ENCODE results near the gene EEF1AKMT2. TPM values are rescaled to one million over a fixed set of nuclear protein-coding genes. Genes with fewer than 3 reads are reported as not detected.

The EEF1AKMT2 gene
- total and polyA plus RNA-seq, 9 of the 15 experiments (the other 6 are each of a cell fraction or from before 2014, with no cell fraction given) = 9.3 to 34.3 (median 23.7) TPM

DNA sequence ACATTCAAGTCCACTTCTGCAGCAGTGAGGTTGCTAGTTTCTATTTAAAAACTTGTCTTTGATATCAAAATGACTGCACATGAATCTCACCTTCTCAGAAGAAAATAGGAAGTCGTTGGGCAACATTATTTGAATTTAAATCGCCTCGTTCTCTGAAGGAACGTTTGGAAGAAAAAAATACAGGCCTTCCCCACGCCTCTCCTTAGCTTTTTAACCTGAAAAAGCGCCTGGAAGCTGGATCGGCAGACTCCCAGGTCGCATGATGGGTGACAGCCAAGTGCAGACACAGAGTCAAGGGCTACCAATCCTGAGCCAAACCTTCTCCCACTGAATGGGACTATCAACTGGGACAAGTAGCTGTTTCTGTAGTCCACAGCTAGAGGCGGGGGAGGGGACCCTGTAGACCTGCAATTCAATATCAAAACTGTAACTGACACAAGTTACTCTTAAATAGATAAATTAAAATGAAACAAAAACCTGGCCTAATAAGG is 49.7 kb downstream of the EEF1AKMT2 start:
- POLR2A ChIA-PET = interaction anchor here (0.6 to 1.7 kb wide), 6 partner anchors 10 to 201 kb away, joined by 3 to 8 read pairs (median 4); no protein-coding TSS in a partner anchor
- peak overlapping the region; percentile 77 for H3K4me2 ChIP-seq (ENCODE audit: insufficient read depth, low read length)
- ATAC-seq (no peak), FAIRE-seq (no peak), DNase-seq (ENCODE audit: extremely low read depth in 1 of 4, low spot score in 3 of 4) (peak in 1 of 4 experiments; percentile 37)
- in situ Hi-C loops (cut with MboI) = loop anchor here (5.0 to 10.0 kb wide), 2 partner anchors 190 to 303 kb away; no protein-coding TSS in a partner anchor
- no peak overlapping the region for H2AFZ ChIP-seq (ENCODE audit: low read depth, low read length)
- peaks cover 29% of the 10 kb centered on the region in 2 experiments; a peak in 4 of 5 replicates for H3K4me1 ChIP-seq (replicated peaks in 1 of 2; ENCODE audit: control insufficient read depth in 2 of 2, insufficient read depth in 2 of 2, low read length in 2 of 2)
- intact Hi-C loops (cut with micrococcal nuclease) = loop anchor here (1.0 to 10.0 kb wide), 8 partner anchors 23 to 202 kb away; no protein-coding TSS in a partner anchor
- H3K36me3 ChIP-seq (ENCODE audit: control insufficient read depth, insufficient read depth, low read length) = peaks cover 2% of the 10 kb centered on the region; the same call in 2 of the 3 replicates
- H3K9me1 ChIP-seq (ENCODE audit: control insufficient read depth, insufficient read depth, low read length) = no peaks in the 10 kb centered on the region
- peak overlapping the region; percentile 54; the same call in 1 of the 2 replicates for H3K4me3 ChIP-seq
- BruUV-seq (replicated peaks) = no TSS peak
- H3K27ac ChIP-seq (ENCODE audit: extremely low read depth, low read depth, low read length) = peak overlapping the region; percentile 43; the same call in 1 of the 3 replicates
- TF ChIP-seq TEAD4 (IDR thresholded peaks at IDR 0.05; ENCODE audit: low read length) = no peak
- TF ChIP-seq TEAD4 (CRISPR knock-in tag; IDR thresholded peaks at IDR 0.05; ENCODE audit: borderline replicate concordance) = no peak
- no peak for TF ChIP-seq RBM22 (IDR thresholded peaks at IDR 0.05; ENCODE audit: low read depth, low read length, poor library complexity, severe bottlenecking)
- TF ChIP-seq ZFX (CRISPR knock-in tag; IDR thresholded peaks at IDR 0.05) = no peak
- TF ChIP-seq ZBTB7A (IDR thresholded peaks at IDR 0.05; ENCODE audit: borderline replicate concordance, control insufficient read depth, low read depth, low read length) = no peak
- TF ChIP-seq THRA (IDR thresholded peaks at IDR 0.05) = no peak
- no peaks in the 10 kb centered on the region for H3K9me3 ChIP-seq (replicated peaks; ENCODE audit: control insufficient read depth, insufficient read depth, low read depth, low read length)
- peaks cover 65% of the 10 kb centered on the region for H3K79me2 ChIP-seq (ENCODE audit: control insufficient read depth, insufficient read depth, low read length)
- peak overlapping the region; percentile 49 to 94; a peak in 3 of 4 replicates for H3K9ac ChIP-seq (ENCODE audit: insufficient read depth in 1 of 2, low read depth in 2 of 2, low read length in 2 of 2)
- WGBS (ENCODE audit: insufficient coverage, low coverage, missing lambda C conversion rate) = 31% methylated on average over 9 of the region's 9 CpGs
- peaks cover 14% of the 10 kb centered on the region; the same call in 1 of the 2 replicates for H4K20me1 ChIP-seq (replicated peaks; ENCODE audit: control insufficient read depth, insufficient read depth, low read length)
- no peaks in the 10 kb centered on the region for H3K27me3 ChIP-seq (ENCODE audit: control insufficient read depth in 2 of 2, insufficient read depth in 2 of 2, low read length in 2 of 2)
- CTCF ChIA-PET (ENCODE audit: low intra/inter-chr PET ratio) = interaction anchor here (1.0 to 2.5 kb wide), 2 partner anchors 85 to 202 kb away, joined by 12 to 15 read pairs; no protein-coding TSS in a partner anchor
